DMS 273 (cell line): ENCODE results near the gene FAM227B.
"Not testable (repeated sequence)": the region's sequence is repeated elsewhere in the genome, so short reads cannot be mapped to it uniquely, and the experiment has no call there.

Experiments
- DNase-seq: peaks from one replicate; lab custom pipeline; 2025; ENCODE audit not compliant: unreplicated experiment; lab: John Stamatoyannopoulos, UW

Gene FAM227B

GRCh38 chr15:49441356-49441755, 179.3 kb downstream of the FAM227B start:
- DNase-seq = no peak

GRCh38 chr15:49439678-49440395, 180.8 kb downstream of the FAM227B start:
- DNase-seq = no peak

- no peak for DNase-seq
Observed at GRCh38 chr15:49438962-49439631, 181.5 kb downstream of the FAM227B start.

- DNase-seq = no peak
Observed at GRCh38 chr15:49436751-49437150, 183.9 kb downstream of the FAM227B start.

GRCh38 chr15:49435174-49435573, 185.4 kb downstream of the FAM227B start:
- DNase-seq = no peak

- DNase-seq = no peak
Observed at GRCh38 chr15:49430046-49430445, 190.6 kb downstream of the FAM227B start.

- DNase-seq = no peak
Observed at GRCh38 chr15:49428409-49429095, 192.1 kb downstream of the FAM227B start.

GRCh38 chr15:49427372-49427771, 193.2 kb downstream of the FAM227B start:
- no peak for DNase-seq

- no peak for DNase-seq
Observed at GRCh38 chr15:49424954-49425353, 195.7 kb downstream of the FAM227B start.

GRCh38 chr15:49423901-49424550, 196.6 kb downstream of the FAM227B start:
- no peak for DNase-seq

- no peak for DNase-seq
Observed at GRCh38 chr15:49423021-49423420, 197.6 kb downstream of the FAM227B start, which contains the start of gene FGF7. TSS of gene FGF7 (plus strand) at chr15:49423242. CDS start at chr15:49424298, 1,056 bp downstream.

GRCh38 chr15:49421991-49422390, 198.6 kb downstream of the FAM227B start:
- peak; percentile 59 for DNase-seq

GRCh38 chr15:49418811-49419210, 201.8 kb downstream of the FAM227B start:
- DNase-seq = no peak

GRCh38 chr15:49415638-49416037, 205.0 kb downstream of the FAM227B start:
- no peak for DNase-seq

- no peak for DNase-seq
Observed at GRCh38 chr15:49415149-49415548, 205.5 kb downstream of the FAM227B start.

GRCh38 chr15:49412797-49413196, 207.8 kb downstream of the FAM227B start:
- no peak for DNase-seq

- DNase-seq = no peak
Observed at GRCh38 chr15:49410641-49411040, 210.0 kb downstream of the FAM227B start.

- DNase-seq = no peak
Observed at GRCh38 chr15:49406352-49407118, 214.1 kb downstream of the FAM227B start.

- DNase-seq = not testable (repeated sequence)
Observed at GRCh38 chr15:49402515-49403296, 217.9 kb downstream of the FAM227B start.

- no peak for DNase-seq
Observed at GRCh38 chr15:49387471-49387870, 233.1 kb downstream of the FAM227B start.
